Muscle of leg (tissue), 11 donors: ENCODE measurements around the gene CHST12. TPM values are rescaled to one million over a fixed set of nuclear protein-coding genes. Genes with fewer than 3 reads are reported as not detected.
"Not testable (repeated sequence)": the region's sequence is repeated elsewhere in the genome, so short reads cannot be mapped to it uniquely, and the experiment has no call there.

Experiments used
- DNase-seq: peaks from one replicate; pipeline ENCODE4 v3.0.0; 2013
- H3K27ac ChIP-seq: one replicate; pipeline ENCODE4 v1.5.1; 2013; ENCODE audit warnings: mild to moderate bottlenecking, low read length, control low read depth
- H3K27me3 ChIP-seq: one replicate; pipeline ENCODE4 v1.6.1; 2013; ENCODE audit warnings: low read length; ENCODE audit not compliant: control insufficient read depth, insufficient read depth
- H3K36me3 ChIP-seq: one replicate; pipeline ENCODE4 v1.6.1; 2013; ENCODE audit warnings: low read length; ENCODE audit not compliant: control insufficient read depth, insufficient read depth
- H3K4me1 ChIP-seq: one replicate; pipeline ENCODE4 v1.6.1; 2013; ENCODE audit warnings: low read length; ENCODE audit not compliant: control insufficient read depth, insufficient read depth
- H3K4me3 ChIP-seq: one replicate; pipeline ENCODE4 v1.5.1; 2013; ENCODE audit warnings: low read length, control low read depth
- H3K9me3 ChIP-seq: replicated peaks from 2 replicates; pipeline ENCODE4 v1.6.1; 2013; ENCODE audit warnings: low read depth, low read length; ENCODE audit not compliant: control insufficient read depth
- WGBS: methylation state at CpG from one replicate; pipeline ENCODE4 v1.1.5; 2013; ENCODE audit warnings: missing lambda C conversion rate; ENCODE audit not compliant: insufficient coverage; 5-methylcytosine and 5-hydroxymethylcytosine counted together
- polyA plus RNA-seq, 8 donors: library from polyadenylated mRNA; unstranded; fragments of 120-200 nt; gene quantifications; one replicate each; pipeline versions ENCODE4 v1.2.1 to v1.2.3, GENCODE V29; 2013; ENCODE audit warnings: inconsistent platforms in 1 of 8, low replicate concordance in 1 of 8; ENCODE audit not compliant: insufficient read length in 8 of 8, insufficient read depth in 1 of 8
- total RNA-seq: library from RNA; stranded (reverse); fragments of 120-200 nt; gene quantifications from one replicate; pipeline ENCODE4 v1.2.4, GENCODE V29; 2013

Gene CHST12
- total and polyA plus RNA-seq, 9 donors, result 5.7 to 13.8 (median 11.9) TPM

DNA sequence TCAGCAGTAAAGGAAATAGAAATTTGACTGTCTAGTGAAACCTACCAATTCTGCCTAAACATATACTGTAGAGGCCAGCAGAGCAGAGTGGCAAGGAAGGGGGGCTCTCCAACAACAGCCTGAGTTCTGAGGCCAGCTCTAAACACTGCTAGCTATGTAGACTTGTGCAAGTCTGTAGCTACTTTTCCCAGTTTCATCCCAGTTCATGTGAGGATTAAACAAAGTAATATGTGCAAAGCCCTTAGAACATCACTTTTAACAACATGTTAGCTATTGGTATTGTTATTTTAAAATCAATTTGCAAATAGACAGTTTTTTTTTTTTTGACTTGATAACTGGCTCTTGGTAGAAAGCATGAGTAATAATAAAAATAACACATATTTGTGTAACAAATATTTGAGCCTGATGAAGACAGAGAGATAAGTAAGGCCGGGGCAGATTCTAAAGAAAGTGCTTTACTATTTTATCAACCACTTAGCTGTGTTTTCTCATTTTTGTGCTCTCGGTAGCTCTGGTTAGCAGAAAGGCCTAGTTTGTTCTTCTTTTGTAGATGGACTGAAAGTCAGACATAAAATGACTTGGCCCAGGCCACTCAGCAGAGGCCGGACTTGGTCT, 9.3 kb downstream of the CHST12 start:
- WGBS, result no CpG with 5 or more reads among the region's 3 CpGs
- no peak overlapping the region for H3K4me3 ChIP-seq
- peaks cover under 1% of the 10 kb centered on the region for H3K36me3 ChIP-seq
- H3K9me3 ChIP-seq, result no peaks in the 10 kb centered on the region
- DNase-seq, result no peak
- peaks cover 5% of the 10 kb centered on the region for H3K4me1 ChIP-seq
- H3K27me3 ChIP-seq, result no peaks in the 10 kb centered on the region
- H3K27ac ChIP-seq, result no peak overlapping the region

DNA sequence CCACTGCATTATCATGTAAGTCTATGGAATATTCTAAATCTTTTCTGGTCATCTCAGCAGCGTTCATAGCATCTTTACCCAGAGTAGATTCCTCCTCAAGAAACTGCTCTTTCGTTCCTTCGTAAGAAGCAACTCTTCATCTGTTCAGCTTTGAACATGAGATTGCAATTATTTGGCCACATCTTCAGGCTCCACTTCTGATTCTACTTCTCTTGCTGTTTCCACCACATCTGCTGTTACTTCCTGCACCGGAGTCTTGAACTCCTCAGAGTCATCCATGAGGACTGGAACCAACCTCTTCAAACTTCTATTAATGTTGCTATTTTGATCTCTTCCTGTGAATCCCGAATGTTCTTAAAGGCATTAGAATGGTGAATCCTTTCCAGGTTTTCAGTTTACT, 12.7 kb downstream of the CHST12 start:
- no peak for DNase-seq
- 71% methylated on average over 3 of the region's 5 CpGs for WGBS
- Histone ChIP-seq H3K4me1 (peaks cover 9% of the 10 kb centered on the region), H3K4me3 (no peak overlapping the region), H3K27ac (peak overlapping the region; percentile 20), H3K27me3 (no peaks in the 10 kb centered on the region), H3K9me3 (no peaks in the 10 kb centered on the region), H3K36me3 (peaks cover 9% of the 10 kb centered on the region)

DNA sequence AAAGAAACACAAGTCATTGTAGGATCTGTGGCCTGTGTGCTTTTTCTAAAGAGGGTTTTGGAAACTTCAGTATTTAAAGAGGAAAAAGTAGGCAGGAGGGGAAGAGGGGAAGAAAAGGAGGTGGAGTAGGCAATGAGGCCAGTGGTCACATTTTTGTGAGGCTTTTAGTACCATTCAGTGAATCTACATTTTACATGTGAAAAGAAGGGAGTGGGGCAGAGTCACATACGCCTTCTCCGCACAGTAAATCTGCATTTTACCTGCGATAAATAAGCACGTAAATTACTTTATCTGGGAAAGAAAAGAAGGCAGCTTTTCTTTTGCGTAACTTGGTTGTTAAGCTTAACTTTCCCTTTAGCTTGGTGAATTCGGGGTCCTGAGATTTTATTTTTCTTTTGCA, 13.2 kb downstream of the CHST12 start:
- Histone ChIP-seq H3K4me3 (no peak overlapping the region), H3K36me3 (peaks cover 9% of the 10 kb centered on the region), H3K9me3 (no peaks in the 10 kb centered on the region), H3K4me1 (peaks cover 9% of the 10 kb centered on the region), H3K27ac (no peak overlapping the region), H3K27me3 (no peaks in the 10 kb centered on the region)
- DNase-seq, result no peak
- WGBS, result 92% methylated on average over 5 of the region's 6 CpGs

DNA sequence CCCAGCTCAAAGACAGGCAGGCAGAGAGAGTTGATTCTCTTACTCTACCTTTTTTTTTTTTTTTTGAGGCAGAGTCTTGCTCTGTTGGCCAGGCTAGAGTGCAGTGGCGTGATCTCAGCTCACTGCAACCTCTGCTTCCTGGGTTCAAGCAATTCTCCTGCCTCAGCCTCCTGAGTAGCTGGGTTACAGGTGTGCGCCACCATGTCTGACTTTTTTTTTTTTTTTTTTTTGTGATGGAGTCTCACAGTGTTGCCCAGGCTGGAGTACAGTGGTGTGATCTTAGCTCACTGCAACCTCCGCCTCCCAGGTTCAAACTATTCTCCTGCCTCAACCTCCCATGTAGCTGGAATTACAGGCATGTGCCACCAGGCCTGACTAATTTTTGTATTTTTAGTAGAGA, 13.8 kb downstream of the CHST12 start:
- H3K9me3 ChIP-seq, H3K4me3 ChIP-seq, H3K4me1 ChIP-seq, H3K27me3 ChIP-seq, DNase-seq, H3K27ac ChIP-seq, H3K36me3 ChIP-seq: not testable (repeated sequence)
- no CpG with 5 or more reads among the region's 3 CpGs for WGBS

DNA sequence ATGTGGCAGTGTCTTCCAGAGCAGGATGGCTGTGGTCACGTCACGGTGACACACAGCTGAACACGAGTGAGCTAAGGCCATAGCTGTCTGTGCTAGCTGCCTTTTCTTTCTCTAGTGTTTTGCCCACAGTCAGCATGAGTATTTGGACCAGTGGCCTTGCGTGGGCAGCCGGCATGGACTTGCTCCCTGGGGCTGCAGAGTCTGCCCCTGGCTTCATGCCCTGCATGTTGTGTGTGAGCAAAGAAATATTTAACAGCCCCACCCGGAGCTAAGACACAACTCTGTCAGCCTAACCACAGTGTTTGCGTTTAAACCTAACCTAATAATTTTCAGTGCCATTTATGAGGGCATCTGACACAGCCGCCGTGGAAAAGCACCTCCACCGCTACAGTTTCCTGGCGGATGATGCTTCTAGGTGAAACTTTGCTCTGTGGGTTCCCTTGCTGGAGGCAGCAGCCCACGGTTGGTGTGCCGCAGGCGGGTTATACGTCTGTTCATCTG, 14.6 kb downstream of the CHST12 start:
- Histone ChIP-seq H3K4me1 (peaks cover 9% of the 10 kb centered on the region), H3K27ac (no peak overlapping the region), H3K9me3 (no peaks in the 10 kb centered on the region), H3K36me3 (peaks cover 9% of the 10 kb centered on the region), H3K4me3 (no peak overlapping the region), H3K27me3 (no peaks in the 10 kb centered on the region)
- no peak for DNase-seq
- WGBS, result 72% methylated on average over 10 of the region's 15 CpGs

DNA sequence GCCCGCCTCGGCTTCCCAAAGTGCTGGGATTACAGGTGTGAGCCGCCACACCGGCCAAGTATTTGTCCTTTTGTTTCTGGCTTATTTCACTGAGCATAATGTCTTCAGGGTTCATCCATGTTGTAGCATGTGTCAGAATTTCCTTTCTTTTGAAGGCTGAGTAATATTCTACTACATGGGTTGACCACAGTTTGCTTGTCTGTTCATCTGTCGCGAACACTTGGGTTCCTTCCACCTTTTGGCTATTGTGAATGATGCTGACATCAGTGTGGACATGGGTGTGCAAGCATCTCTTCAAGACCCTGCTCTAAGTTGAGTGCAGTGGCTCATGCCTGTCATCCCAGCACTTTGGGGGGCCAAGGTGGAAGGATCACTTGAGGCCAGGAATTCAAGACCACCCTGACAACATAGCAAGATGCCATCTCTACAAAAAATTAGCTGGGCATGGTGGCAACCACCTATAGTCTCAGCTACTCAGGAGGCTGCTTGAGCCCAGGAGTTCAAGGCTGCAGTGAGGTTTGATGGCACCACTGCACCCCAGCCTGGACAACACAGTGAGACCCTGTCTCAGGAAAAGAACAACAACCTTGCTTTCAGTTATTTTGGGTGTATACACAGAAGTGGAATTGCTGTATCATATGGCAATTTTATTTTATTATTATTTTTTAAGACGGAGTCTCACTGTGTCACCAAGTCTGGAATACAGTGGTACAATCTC, 17.0 kb downstream of the CHST12 start:
- WGBS, result 100% methylated on average over 1 of the region's 7 CpGs
- Histone ChIP-seq H3K9me3 (no peaks in the 10 kb centered on the region), H3K4me1 (peaks cover 9% of the 10 kb centered on the region), H3K27me3 (no peaks in the 10 kb centered on the region), H3K27ac (no peak overlapping the region), H3K4me3 (no peak overlapping the region), H3K36me3 (peaks cover 9% of the 10 kb centered on the region)
- DNase-seq, result no peak

DNA sequence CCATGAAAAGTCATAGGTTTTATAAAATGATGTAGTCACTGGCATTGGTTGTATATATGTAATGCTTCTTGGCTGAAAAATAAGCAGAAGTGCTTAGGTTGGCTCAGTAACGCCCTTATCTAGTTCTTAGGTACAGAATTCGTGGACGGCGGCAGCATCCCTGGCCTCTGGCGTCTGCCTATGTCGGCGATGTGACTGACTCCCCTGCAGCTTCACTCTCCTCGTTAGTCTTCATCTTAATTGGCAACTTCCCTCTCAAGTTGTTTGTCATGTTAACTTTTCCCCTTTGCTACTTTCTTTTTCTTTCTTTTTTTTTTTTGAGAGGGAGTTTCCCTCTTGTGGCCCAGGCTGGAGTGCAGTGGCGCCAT, 18.5 kb downstream of the CHST12 start:
- WGBS, result 85% methylated on average over 4 of the region's 9 CpGs
- no peak for DNase-seq
- H3K27ac ChIP-seq, result no peak overlapping the region

DNA sequence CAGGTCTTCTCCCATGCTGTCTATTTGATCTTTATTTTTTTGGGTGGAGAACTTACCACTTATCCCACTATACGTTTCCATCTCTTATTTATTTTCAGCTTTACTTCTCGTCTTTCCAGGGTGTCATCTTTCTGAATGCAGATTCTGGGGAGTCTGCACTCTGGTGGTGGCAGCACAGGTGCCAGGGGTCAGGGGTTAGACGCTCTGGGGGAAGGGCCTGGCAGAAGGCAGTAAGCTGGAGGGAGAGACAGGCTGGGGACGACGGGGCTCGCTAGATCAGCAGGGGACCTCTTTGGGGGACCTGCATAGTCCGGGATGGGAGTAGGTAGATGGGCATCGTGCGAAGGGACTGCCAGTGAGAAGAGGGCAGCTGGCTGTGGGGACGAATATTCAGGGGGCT, 22.3 kb downstream of the CHST12 start:
- 69% methylated on average over 8 of the region's 10 CpGs for WGBS
- no peaks in the 10 kb centered on the region for H3K36me3 ChIP-seq
- H3K27ac ChIP-seq, result no peak overlapping the region
- H3K4me1 ChIP-seq, result no peaks in the 10 kb centered on the region
- no peaks in the 10 kb centered on the region for H3K27me3 ChIP-seq
- no peak for DNase-seq
- H3K4me3 ChIP-seq, result no peak overlapping the region
- peaks cover 5% of the 10 kb centered on the region for H3K9me3 ChIP-seq

More for the DNA sequence above, 18.5 kb downstream of the CHST12 start:
- Histone ChIP-seq H3K4me3 (no peak overlapping the region), H3K4me1 (peaks cover 9% of the 10 kb centered on the region), H3K27me3 (no peaks in the 10 kb centered on the region), H3K36me3 (peaks cover 9% of the 10 kb centered on the region), H3K9me3 (no peaks in the 10 kb centered on the region)

DNA sequence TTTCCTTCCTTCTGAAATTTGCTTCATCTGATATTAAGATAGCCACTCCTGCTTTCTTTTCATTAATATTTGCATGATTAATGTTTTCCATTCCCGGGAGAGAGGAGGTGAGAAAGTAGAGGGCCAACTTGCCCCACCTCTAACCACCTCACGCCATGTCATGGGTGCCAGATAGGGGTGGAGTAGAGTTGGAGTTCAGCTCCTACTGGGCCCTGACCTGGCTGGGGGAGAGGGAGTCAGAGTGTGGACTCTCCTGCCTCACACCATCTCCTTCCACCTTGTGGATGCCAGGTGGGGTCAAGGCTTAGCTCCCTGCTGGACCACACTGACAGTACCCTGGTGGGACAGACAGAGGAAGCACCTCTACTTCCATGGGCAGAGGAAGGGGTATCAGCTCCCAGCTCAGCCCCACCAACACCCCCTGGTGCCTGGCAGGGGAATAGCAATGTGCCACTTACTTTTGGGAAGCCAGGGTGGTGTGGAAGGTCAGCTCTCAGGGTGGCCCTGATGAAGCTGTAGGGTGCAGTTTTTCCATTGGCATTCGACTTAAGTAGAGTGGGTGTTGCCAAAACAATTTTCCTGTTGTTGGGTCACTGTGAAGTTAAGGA, 28.0 kb downstream of the CHST12 start:
- no CpG with 5 or more reads among the region's 3 CpGs for WGBS
- peaks cover 14% of the 10 kb centered on the region for H3K9me3 ChIP-seq
- peaks cover 37% of the 10 kb centered on the region for H3K36me3 ChIP-seq
- H3K4me3 ChIP-seq, result no peak overlapping the region
- no peak for DNase-seq
- no peaks in the 10 kb centered on the region for H3K4me1 ChIP-seq
- no peak overlapping the region for H3K27ac ChIP-seq
- no peaks in the 10 kb centered on the region for H3K27me3 ChIP-seq

DNA sequence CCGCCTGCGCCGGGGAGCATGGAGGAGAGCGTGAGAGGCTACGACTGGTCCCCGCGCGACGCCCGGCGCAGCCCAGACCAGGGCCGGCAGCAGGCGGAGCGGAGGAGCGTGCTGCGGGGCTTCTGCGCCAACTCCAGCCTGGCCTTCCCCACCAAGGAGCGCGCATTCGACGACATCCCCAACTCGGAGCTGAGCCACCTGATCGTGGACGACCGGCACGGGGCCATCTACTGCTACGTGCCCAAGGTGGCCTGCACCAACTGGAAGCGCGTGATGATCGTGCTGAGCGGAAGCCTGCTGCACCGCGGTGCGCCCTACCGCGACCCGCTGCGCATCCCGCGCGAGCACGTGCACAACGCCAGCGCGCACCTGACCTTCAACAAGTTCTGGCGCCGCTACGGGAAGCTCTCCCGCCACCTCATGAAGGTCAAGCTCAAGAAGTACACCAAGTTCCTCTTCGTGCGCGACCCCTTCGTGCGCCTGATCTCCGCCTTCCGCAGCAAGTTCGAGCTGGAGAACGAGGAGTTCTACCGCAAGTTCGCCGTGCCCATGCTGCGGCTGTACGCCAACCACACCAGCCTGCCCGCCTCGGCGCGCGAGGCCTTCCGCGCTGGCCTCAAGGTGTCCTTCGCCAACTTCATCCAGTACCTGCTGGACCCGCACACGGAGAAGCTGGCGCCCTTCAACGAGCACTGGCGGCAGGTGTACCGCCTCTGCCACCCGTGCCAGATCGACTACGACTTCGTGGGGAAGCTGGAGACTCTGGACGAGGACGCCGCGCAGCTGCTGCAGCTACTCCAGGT, 29.7 kb downstream of the CHST12 start:
- H3K4me3 ChIP-seq, result no peak overlapping the region
- H3K9me3 ChIP-seq, result peaks cover 14% of the 10 kb centered on the region
- no peak overlapping the region for H3K27ac ChIP-seq
- WGBS, result 98% methylated on average over 85 of the region's 85 CpGs
- DNase-seq, result no peak
- H3K4me1 ChIP-seq, result no peaks in the 10 kb centered on the region
- no peaks in the 10 kb centered on the region for H3K27me3 ChIP-seq
- H3K36me3 ChIP-seq, result peaks cover 49% of the 10 kb centered on the region
